A673 (cell line): ENCODE data around the gene MICU1.

ENCODE experiments used
- EZH2 ChIP-seq: fragments of 200-600 bp; sonication (generic); IDR thresholded peaks from 2 replicates; pipeline ENCODE4 v1.6.1; 2017; ENCODE audit warnings: borderline replicate concordance, low read depth, mild to moderate bottlenecking, mixed read lengths, antibody characterized with exemption, low read length; ENCODE audit not compliant: poor library complexity, severe bottlenecking
- TF ChIP-seq, protein P1 (sequence below): fragments of 300-800, 200-600 bp; sonication (generic); conservative IDR thresholded peaks from 2 replicates; pipeline ENCODE4 v1.5.1; 2017; ENCODE audit warnings: low read depth, mild to moderate bottlenecking, antibody characterized with exemption, low read length, moderate library complexity, mixed read lengths

DNA sequence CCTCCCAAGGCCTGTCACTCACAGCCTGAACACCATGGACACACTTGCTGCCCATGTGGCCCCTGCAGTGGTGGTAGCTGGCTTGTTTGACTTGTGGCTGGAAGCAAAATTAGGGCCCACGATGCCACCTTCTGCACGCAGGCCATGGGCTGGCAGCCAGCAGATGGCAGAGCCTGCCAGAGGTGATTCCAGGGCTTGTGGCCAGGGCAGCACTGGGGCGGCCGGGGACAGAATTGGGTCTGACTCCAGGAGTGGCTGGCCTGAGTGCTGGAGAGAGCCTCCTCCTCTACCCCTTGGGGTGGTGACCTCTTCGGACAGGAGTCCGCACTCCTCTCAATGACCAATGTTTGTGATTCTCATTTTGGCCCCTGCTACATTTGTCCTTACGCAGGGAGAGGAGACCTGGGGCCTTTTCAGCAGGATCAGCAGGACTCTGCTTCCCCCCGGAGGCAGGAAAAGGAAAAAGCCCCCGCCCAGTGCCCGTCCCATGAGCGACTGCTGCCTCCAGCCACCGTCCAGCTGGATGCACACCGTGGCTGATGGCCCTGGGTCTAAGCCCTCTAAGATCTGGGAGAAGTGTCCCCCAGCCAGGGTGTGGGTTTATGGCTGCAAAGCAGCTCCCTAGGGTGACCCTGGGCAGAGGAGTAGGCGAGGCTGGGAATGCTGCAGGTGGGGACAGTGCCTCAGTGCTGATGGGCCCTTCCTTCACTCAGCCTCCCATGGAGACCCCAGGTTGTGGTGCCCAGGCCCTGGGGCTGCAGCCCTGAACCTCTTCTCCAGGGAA is 297.6 kb downstream of the MICU1 start:
- TF ChIP-seq EZH2: no peak
- TF ChIP-seq, protein P1, sequence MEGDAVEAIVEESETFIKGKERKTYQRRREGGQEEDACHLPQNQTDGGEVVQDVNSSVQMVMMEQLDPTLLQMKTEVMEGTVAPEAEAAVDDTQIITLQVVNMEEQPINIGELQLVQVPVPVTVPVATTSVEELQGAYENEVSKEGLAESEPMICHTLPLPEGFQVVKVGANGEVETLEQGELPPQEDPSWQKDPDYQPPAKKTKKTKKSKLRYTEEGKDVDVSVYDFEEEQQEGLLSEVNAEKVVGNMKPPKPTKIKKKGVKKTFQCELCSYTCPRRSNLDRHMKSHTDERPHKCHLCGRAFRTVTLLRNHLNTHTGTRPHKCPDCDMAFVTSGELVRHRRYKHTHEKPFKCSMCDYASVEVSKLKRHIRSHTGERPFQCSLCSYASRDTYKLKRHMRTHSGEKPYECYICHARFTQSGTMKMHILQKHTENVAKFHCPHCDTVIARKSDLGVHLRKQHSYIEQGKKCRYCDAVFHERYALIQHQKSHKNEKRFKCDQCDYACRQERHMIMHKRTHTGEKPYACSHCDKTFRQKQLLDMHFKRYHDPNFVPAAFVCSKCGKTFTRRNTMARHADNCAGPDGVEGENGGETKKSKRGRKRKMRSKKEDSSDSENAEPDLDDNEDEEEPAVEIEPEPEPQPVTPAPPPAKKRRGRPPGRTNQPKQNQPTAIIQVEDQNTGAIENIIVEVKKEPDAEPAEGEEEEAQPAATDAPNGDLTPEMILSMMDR: peak; percentile 80
